A549 (cell line): ENCODE measurements around the gene MIA2.

Experiments
- BHLHE40 ChIP-seq: IDR thresholded peaks from 2 replicates; pipeline ENCODE4 v1.6.1; 2012; ENCODE audit warnings: low read depth, low read length, inconsistent platforms
- CEBPB ChIP-seq, 2 experiments: fragments of >200 bp in 1 of 2; sonication (Bioruptor Twin) in 1 of 2; formaldehyde crosslinking in 1 of 2; IDR thresholded peaks; 2 replicates each; pipeline ENCODE4 v1.6.1; 2012 to 2016
- CTCF ChIP-seq: fragments of >200 bp; sonication (Bioruptor Twin); formaldehyde crosslinking; IDR thresholded peaks from 3 replicates; pipeline ENCODE4 v1.5.1; 2016
- JUN ChIP-seq, 2 experiments: fragments of >200 bp; sonication (Bioruptor Twin); formaldehyde crosslinking; IDR thresholded peaks; 2 replicates in 1 of 2; 3 replicates in 1 of 2; pipeline ENCODE4 v1.6.1; 2016 to 2017
- POLR2A ChIP-seq: IDR thresholded peaks from 2 replicates; pipeline ENCODE4 v1.6.1; 2012; ENCODE audit warnings: mild to moderate bottlenecking, low read length

GRCh38 chr14:39369029-39369428 is 135.3 kb downstream of the MIA2 start:
- TF ChIP-seq BHLHE40 (no peak), JUN (IDR thresholded peaks at IDR 0.05) (no peak), CTCF (no peak), CEBPB (IDR thresholded peaks at IDR 0.05) (no peak), POLR2A (no peak)
